BLaER1 (cell line): ENCODE measurements around the gene BLOC1S1.
A peak's percentile ranks its signal among the peaks of the same experiment; 100 is the strongest.

Experiments used
- H3K27ac ChIP-seq: shearing (Covaris generic); formaldehyde crosslinking; 2 replicates; pipeline ENCODE4 v1.8.1; 2022
- H3K27me3 ChIP-seq: shearing (Covaris generic); formaldehyde crosslinking; 2 replicates; pipeline ENCODE4 v1.8.1; 2022
- H3K36me3 ChIP-seq: shearing (Covaris generic); formaldehyde crosslinking; 2 replicates; pipeline ENCODE4 v1.8.1; 2022
- H3K4me1 ChIP-seq: shearing (Covaris generic); formaldehyde crosslinking; 2 replicates; pipeline ENCODE4 v1.8.1; 2022
- H3K4me2 ChIP-seq: shearing (Covaris generic); formaldehyde crosslinking; 2 replicates; pipeline ENCODE4 v1.8.1; 2022
- H3K4me3 ChIP-seq: shearing (Covaris generic); formaldehyde crosslinking; 2 replicates; pipeline ENCODE4 v1.8.1; 2022
- H3K9ac ChIP-seq: shearing (Covaris generic); formaldehyde crosslinking; 2 replicates; pipeline ENCODE4 v1.8.1; 2022
- H3K9me3 ChIP-seq: shearing (Covaris generic); formaldehyde crosslinking; 2 replicates; pipeline ENCODE4 v1.8.1; 2022
- H4K20me1 ChIP-seq: shearing (Covaris generic); formaldehyde crosslinking; 2 replicates; pipeline ENCODE4 v1.8.1; 2022
- Cebpa-rat ChIP-seq: shearing (Covaris generic); IDR thresholded peaks from 2 replicates; pipeline ENCODE4 v1.8.1; 2022

The BLOC1S1 gene

DNA sequence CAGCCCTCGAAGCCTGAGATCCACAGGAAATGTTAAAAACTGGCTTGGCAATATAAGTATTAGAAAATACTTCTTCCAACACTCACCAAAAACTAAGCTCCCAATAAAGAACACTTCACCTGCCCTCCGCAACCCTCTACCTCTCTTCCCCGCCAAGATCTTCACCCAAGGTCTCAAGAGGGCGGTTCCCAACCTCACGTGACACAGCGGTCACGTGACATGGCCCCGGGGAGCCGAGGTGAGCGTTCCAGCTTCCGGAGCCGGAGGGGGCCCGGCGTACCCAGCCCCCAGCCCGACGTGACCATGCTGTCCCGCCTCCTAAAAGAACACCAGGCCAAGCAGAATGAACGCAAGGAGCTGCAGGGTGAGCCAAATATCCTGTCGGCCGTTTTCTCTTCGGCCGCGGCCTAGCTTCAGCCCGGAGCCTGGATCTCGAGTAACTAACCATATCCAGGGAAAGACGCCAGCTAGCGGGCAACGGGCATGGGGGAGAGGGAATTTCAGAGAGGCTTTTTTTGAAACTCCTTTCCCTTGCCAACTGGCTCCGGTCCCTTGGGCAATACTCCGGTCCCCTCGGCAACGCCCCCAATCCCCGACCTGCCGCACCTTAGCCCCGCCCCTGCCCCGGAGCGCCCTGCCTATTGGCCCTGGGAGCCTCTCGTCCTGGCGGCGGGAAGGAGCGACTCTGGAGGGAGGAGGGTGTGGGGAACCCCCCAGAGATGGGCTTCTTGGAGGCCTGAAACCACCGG is at the start of gene BLOC1S1:
Gene BLOC1S1 (plus strand): TSS at position 214 of the 749 bp plus-strand sequence. CDS start 6 bp downstream, at position 220.
- Histone ChIP-seq H3K27ac (peak within 1 kb of the TSS; percentile 85), H3K4me2 (peak within 1 kb of the TSS; percentile 93), H4K20me1 (no peaks in the 10 kb centered on the region), H3K4me3 (peak within 1 kb of the TSS; percentile 82), H3K9me3 (no peaks in the 10 kb centered on the region), H3K27me3 (no peaks in the 10 kb centered on the region), H3K36me3 (peaks cover 12% of the 10 kb centered on the region; the same call in 1 of the 2 replicates), H3K4me1 (peaks cover 55% of the 10 kb centered on the region), H3K9ac (peak within 1 kb of the TSS; percentile 82)
- TF ChIP-seq Cebpa-rat, result no peak

DNA sequence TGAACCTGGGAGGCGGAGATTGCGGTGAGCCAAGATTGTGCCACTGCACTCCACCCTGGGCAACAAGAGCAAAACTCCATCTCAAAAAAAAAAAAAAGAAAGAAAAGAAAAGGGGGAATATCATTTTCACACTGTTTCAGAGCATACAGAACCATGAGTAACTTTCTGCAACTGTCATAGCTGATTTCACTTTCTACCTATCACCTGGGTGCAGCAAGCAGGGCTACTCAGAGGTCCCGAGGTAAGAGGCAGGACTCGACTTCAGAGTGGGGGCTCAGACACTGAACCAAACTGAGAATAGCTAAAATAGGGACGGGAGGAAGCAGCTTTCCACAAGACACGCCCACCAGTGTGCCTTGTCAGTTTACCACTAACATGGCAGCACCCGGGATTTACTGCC is 49.3 kb upstream of the BLOC1S1 start:
- Histone ChIP-seq H3K27ac (no peak overlapping the region), H3K36me3 (no peaks in the 10 kb centered on the region), H3K27me3 (no peaks in the 10 kb centered on the region), H3K9me3 (no peaks in the 10 kb centered on the region), H3K4me1 (no peaks in the 10 kb centered on the region), H3K4me3 (no peak overlapping the region), H3K4me2 (no peak overlapping the region), H3K9ac (no peak overlapping the region), H4K20me1 (no peaks in the 10 kb centered on the region)
- no peak for TF ChIP-seq Cebpa-rat

DNA sequence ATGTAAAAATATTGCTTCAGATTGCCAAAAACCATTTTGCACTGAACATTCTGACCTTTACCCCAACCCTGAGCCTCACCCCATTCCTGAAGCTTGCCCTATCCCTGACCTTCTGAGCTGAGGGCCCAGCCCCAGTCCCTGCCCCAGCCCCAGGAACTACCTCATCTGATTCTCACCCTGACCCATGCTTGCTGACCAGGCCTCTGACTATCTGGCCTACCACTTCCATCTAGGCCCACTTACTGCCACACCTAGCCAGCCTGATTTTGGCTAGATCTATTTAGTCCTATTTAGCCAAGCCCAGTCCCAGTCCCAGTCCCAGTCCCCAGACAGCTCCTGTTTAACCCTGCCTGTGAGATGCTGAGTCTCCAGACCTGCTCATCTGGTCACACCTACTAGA is 45.6 kb upstream of the BLOC1S1 start:
- H3K4me1 ChIP-seq, result peaks cover 12% of the 10 kb centered on the region
- H3K4me3 ChIP-seq, result no peak overlapping the region
- H3K9me3 ChIP-seq, result no peaks in the 10 kb centered on the region
- no peak overlapping the region for H3K9ac ChIP-seq
- no peaks in the 10 kb centered on the region for H4K20me1 ChIP-seq
- H3K36me3 ChIP-seq, result no peaks in the 10 kb centered on the region
- no peak overlapping the region for H3K27ac ChIP-seq
- H3K4me2 ChIP-seq, result no peak overlapping the region
- no peaks in the 10 kb centered on the region for H3K27me3 ChIP-seq
- TF ChIP-seq Cebpa-rat, result no peak

DNA sequence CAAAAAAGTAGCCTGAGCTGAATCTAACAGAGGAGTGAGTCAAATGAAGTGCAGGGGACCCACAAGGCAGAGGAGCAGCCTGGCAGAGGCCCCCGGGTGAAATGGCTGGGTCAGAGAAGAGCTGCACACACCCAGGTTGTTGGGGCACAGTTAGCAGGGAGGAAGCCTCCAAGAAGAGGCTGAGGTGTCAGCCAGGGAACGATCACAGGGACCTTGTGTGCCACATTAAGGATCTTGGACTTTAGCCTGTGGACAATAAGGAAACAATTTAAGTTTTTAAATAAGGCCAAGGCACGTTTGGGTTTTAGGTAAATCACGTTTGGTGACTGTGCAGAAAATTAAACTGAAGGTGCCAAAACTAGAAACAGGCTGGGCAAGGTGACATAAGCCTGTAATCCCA is 44.1 kb upstream of the BLOC1S1 start:
- Histone ChIP-seq H3K4me3 (no peak overlapping the region), H3K9ac (no peak overlapping the region), H3K9me3 (no peaks in the 10 kb centered on the region), H3K27me3 (no peaks in the 10 kb centered on the region), H3K27ac (no peak overlapping the region), H3K4me2 (no peak overlapping the region), H4K20me1 (no peaks in the 10 kb centered on the region), H3K4me1 (peaks cover 12% of the 10 kb centered on the region), H3K36me3 (no peaks in the 10 kb centered on the region)
- TF ChIP-seq Cebpa-rat, result no peak

DNA sequence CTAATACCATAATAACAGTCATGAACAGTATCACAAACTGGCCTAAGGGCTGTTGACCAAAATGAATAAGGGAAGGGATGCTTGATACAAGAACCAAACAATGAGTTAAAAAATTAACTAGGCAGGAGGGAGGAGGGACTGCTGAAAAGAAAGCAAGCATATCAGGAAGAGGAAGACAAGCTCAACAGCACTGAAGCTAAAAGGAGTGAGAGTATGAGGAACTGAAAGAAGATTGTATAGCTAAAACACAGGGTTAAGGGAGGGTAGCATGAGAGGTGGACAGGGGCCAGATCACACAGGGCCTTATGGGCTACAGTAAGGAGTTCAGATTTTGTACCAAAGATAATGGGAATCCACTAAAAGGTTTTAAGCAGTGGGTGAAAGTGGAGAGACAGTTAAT is 42.2 kb upstream of the BLOC1S1 start:
- TF ChIP-seq Cebpa-rat, result no peak
- H3K9me3 ChIP-seq, result no peaks in the 10 kb centered on the region
- no peaks in the 10 kb centered on the region for H4K20me1 ChIP-seq
- H3K4me3 ChIP-seq, result no peak overlapping the region
- H3K27ac ChIP-seq, result peak overlapping the region; percentile 70
- peaks cover 12% of the 10 kb centered on the region for H3K4me1 ChIP-seq
- peak overlapping the region; percentile 40; the same call in 1 of the 2 replicates for H3K9ac ChIP-seq
- H3K36me3 ChIP-seq, result no peaks in the 10 kb centered on the region
- H3K4me2 ChIP-seq, result peak overlapping the region; percentile 52
- H3K27me3 ChIP-seq, result no peaks in the 10 kb centered on the region

DNA sequence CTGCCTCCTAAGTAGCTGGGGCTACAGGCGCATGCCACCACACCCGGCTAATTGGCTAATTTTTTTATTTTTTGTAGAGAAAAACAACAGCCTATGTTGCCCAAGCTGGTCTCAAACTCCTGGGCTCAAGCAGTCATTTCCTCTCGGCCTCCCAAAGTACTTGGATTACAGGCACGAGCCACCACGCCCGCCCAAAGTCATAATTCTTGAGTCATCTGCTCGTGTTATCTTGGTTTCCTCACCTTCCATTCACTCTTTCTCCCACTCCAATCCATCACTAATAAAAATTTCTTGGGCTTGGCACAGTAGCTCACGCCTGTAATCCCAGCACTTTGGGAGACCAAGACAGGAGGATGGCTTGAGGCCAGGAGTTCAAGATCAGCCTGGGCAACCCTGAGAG is 40.2 kb upstream of the BLOC1S1 start:
- Histone ChIP-seq H3K9ac (no peak overlapping the region), H3K27me3 (no peaks in the 10 kb centered on the region), H3K4me3 (no peak overlapping the region), H3K27ac (no peak overlapping the region), H3K9me3 (no peaks in the 10 kb centered on the region), H3K4me2 (no peak overlapping the region), H3K36me3 (no peaks in the 10 kb centered on the region), H4K20me1 (no peaks in the 10 kb centered on the region), H3K4me1 (peaks cover 12% of the 10 kb centered on the region)
- TF ChIP-seq Cebpa-rat, result no peak

DNA sequence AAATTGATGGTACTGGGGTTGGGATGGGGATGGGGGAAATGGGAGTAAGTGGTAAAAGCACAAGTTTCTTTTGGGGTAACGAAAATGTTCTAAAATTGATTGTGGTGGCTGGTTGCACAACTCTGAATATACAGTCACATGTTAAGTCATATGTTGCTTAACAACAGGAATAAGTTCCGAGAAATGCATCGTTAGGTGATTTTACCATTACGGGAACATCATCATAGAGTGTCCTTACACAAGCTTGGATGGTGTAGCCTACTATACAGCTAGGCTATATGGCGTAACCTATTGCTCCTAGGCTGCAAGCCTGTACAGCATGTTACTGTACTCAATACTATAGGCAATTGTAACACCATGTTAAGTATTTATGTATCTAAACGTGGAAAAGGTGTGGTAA is 39.1 kb upstream of the BLOC1S1 start:
- TF ChIP-seq Cebpa-rat, result no peak
- no peaks in the 10 kb centered on the region for H3K27me3 ChIP-seq
- H3K4me2 ChIP-seq, result no peak overlapping the region

DNA sequence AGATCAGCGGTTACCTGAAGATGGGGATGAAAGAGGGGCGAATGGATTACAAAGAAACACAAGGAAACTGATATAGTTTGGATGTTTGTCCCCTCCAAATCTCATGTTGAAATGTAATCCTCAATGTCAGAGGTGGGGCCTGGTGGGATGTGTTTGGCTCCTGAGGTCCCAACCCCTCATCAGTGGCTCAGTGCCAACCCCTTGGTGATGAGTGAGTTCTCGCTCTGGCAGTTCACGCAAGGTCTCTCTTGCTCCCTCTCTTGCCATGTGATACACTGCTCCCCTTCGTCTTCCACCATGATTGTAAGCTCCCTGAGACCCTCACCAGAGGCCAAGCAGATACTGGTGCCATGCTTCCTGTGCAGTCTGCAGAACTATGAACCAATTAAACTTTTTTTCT is 36.2 kb upstream of the BLOC1S1 start:
- no peak overlapping the region for H3K9ac ChIP-seq
- no peak overlapping the region for H3K27ac ChIP-seq
- TF ChIP-seq Cebpa-rat, result no peak
- H3K9me3 ChIP-seq, result no peaks in the 10 kb centered on the region
- H3K4me2 ChIP-seq, result no peak overlapping the region
- peaks cover 20% of the 10 kb centered on the region for H3K4me1 ChIP-seq
- H3K36me3 ChIP-seq, result no peaks in the 10 kb centered on the region
- no peaks in the 10 kb centered on the region for H3K27me3 ChIP-seq
- no peaks in the 10 kb centered on the region for H4K20me1 ChIP-seq
- H3K4me3 ChIP-seq, result no peak overlapping the region

More for the DNA sequence above, 39.1 kb upstream of the BLOC1S1 start:
- Histone ChIP-seq H3K36me3 (no peaks in the 10 kb centered on the region), H3K9ac (no peak overlapping the region), H3K4me3 (no peak overlapping the region), H3K4me1 (peaks cover 17% of the 10 kb centered on the region), H3K27ac (no peak overlapping the region), H3K9me3 (no peaks in the 10 kb centered on the region), H4K20me1 (no peaks in the 10 kb centered on the region)

DNA sequence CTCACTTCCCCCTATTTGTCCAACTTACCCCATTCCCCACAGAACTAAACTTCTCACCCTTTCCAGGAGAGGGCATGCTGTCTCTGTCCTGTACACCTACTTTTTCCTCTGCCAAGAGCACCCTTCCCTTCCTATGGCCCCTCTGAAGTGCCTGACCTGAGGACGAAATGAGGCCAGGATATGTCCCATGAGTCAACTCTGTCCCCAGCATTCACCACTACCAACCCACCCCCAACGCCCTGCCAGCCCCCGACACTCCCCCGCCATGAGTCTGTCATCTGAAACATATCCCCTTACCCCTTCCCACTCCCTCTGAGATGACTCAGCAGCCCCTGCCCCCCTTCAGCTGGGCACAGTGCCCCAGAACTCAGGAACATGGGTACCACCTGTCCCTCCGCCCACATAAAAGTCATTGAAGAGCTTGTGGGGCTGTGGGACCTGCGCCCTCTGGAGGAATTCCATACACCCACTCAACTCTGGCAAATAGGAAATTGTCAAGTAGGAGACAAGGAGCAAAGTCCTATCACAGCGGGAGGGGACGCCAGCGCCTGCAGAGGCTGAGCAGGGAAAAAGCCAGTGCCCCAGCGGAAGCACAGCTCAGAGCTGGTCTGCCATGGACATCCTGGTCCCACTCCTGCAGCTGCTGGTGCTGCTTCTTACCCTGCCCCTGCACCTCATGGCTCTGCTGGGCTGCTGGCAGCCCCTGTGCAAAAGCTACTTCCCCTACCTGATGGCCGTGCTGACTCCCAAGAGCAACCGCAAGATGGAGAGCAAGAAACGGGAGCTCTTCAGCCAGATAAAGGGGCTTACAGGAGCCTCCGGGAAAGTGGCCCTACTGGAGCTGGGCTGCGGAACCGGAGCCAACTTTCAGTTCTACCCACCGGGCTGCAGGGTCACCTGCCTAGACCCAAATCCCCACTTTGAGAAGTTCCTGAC is 34.4 kb upstream of the BLOC1S1 start:
- TF ChIP-seq Cebpa-rat, result no peak
- Histone ChIP-seq H3K9me3 (no peaks in the 10 kb centered on the region), H3K4me2 (peak overlapping the region; percentile 24), H3K4me3 (no peak overlapping the region), H4K20me1 (no peaks in the 10 kb centered on the region), H3K36me3 (no peaks in the 10 kb centered on the region), H3K9ac (no peak overlapping the region), H3K4me1 (peaks cover 20% of the 10 kb centered on the region), H3K27me3 (no peaks in the 10 kb centered on the region), H3K27ac (no peak overlapping the region)
